Dendritic cell treated with granulocyte-macrophage colony-stimulating factor and Interleukin-4, amounts not matched to agents 40 ng/mL and 50 ng/mL, for 4 days (primary cell): ENCODE data around the gene HMGB2.

ENCODE experiments used
- H3K27ac Mint-ChIP-seq: one replicate; pipeline ENCODE4 v1.8.0; 2022; ENCODE audit warnings: mild to moderate bottlenecking, mixed read lengths
- H3K27me3 Mint-ChIP-seq: one replicate; pipeline ENCODE4 v1.8.0; 2022; ENCODE audit warnings: mild to moderate bottlenecking, mixed read lengths
- H3K36me3 Mint-ChIP-seq: one replicate; pipeline ENCODE4 v1.8.0; 2022; ENCODE audit warnings: low read depth, mixed read lengths
- H3K4me1 Mint-ChIP-seq: one replicate; pipeline ENCODE4 v1.8.0; 2022; ENCODE audit warnings: low read depth, mixed read lengths
- H3K4me3 Mint-ChIP-seq: one replicate; pipeline ENCODE4 v1.8.0; 2022; ENCODE audit warnings: mild to moderate bottlenecking, moderate library complexity, mixed read lengths
- H3K9me3 Mint-ChIP-seq: one replicate; pipeline ENCODE4 v1.8.0; 2022; ENCODE audit warnings: mixed read lengths
- intact Hi-C: fragments of 100-400 bp; cut with micrococcal nuclease; formaldehyde crosslinking; loops from one replicate; pipeline ENCODE4 v1.15.0; 2022

HMGB2 gene

DNA sequence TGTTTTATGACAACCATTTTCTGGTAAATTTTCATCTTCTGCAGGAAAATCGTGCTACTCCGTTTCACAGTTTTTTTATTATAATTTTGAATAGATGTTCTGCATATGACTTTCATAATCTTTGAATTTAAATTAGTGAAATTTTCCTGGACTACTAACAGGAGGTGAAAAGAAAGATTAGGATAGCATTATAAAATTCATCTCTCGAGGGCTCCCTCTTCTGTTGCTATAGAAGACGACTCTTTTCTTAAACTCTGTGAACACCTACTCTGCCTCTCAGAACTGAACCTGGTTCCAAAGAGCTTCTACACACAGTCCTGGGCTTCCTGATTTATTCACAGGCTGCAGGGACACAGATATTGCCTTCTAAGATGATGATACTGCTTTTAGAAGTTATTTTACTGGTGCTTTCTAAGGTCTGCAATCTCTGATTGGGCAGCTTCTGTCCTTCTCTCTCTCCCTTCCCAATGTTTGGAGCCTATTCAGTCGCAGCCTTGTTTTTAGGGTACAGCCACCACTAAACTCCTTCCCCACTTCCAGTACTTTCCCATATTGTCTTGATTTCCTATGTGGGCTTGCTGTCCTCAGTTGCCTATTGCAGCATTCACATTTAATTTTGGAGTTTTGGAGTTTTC is 26.5 kb upstream of the HMGB2 start:
- no peaks in the 10 kb centered on the region for H3K4me1 Mint-ChIP-seq
- H3K27ac Mint-ChIP-seq, result no peak overlapping the region
- H3K27me3 Mint-ChIP-seq, result no peaks in the 10 kb centered on the region
- H3K4me3 Mint-ChIP-seq, result no peak overlapping the region
- H3K9me3 Mint-ChIP-seq, result no peaks in the 10 kb centered on the region
- no peaks in the 10 kb centered on the region for H3K36me3 Mint-ChIP-seq
- intact Hi-C loops, result no loop called here

GRCh38 chr4:173357939-173358338 is 23.8 kb upstream of the HMGB2 start:
- intact Hi-C loops, result no loop called here
- no peak overlapping the region for H3K4me3 Mint-ChIP-seq
- no peaks in the 10 kb centered on the region for H3K9me3 Mint-ChIP-seq
- H3K36me3 Mint-ChIP-seq, result no peaks in the 10 kb centered on the region
- H3K27ac Mint-ChIP-seq, result no peak overlapping the region
- H3K27me3 Mint-ChIP-seq, result no peaks in the 10 kb centered on the region
- H3K4me1 Mint-ChIP-seq, result no peaks in the 10 kb centered on the region

- H3K27ac Mint-ChIP-seq, result no peak overlapping the region
These were observed 13.3 kb upstream of the HMGB2 start for GRCh38 chr4:173347467-173347866.

DNA sequence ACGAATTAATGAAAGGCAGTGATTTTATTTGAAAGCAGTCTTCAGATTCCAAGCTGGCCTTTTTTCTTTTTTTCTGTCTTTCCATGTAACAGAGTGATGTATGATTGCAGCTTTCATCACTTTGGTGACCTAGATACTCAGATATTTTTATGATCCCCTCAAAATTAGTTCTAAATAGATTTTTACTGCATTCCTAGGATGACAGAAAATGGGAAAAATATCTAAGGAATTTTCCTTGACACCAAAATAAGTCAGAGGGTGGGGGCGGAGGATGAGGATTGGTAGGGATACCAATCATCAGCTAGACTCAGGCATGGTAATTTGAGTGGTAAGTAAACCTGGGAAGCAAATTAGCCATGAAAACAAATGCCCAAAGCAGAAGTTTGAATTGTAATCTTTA is 11.9 kb upstream of the HMGB2 start:
- intact Hi-C loops, result no loop called here
- Mint-ChIP-seq H3K27me3 (no peaks in the 10 kb centered on the region), H3K27ac (no peak overlapping the region), H3K4me1 (peaks cover 10% of the 10 kb centered on the region), H3K4me3 (no peak overlapping the region), H3K9me3 (peaks cover 8% of the 10 kb centered on the region), H3K36me3 (no peaks in the 10 kb centered on the region)

More at GRCh38 chr4:173347467-173347866, 13.3 kb upstream of the HMGB2 start:
- H3K4me3 Mint-ChIP-seq, result no peak overlapping the region
- intact Hi-C loops, result no loop called here
- H3K27me3 Mint-ChIP-seq, result no peaks in the 10 kb centered on the region
- no peaks in the 10 kb centered on the region for H3K36me3 Mint-ChIP-seq
- peaks cover 8% of the 10 kb centered on the region for H3K9me3 Mint-ChIP-seq
- H3K4me1 Mint-ChIP-seq, result peaks cover 10% of the 10 kb centered on the region

- no peaks in the 10 kb centered on the region for H3K27me3 Mint-ChIP-seq
- peaks cover 5% of the 10 kb centered on the region for H3K9me3 Mint-ChIP-seq
- H3K27ac Mint-ChIP-seq, result peak overlapping the region; percentile 14
- no peaks in the 10 kb centered on the region for H3K36me3 Mint-ChIP-seq
- intact Hi-C loops, result no loop called here
- H3K4me1 Mint-ChIP-seq, result peaks cover 10% of the 10 kb centered on the region
- H3K4me3 Mint-ChIP-seq, result peak overlapping the region; percentile 41
These were observed 11.5 kb upstream of the HMGB2 start for GRCh38 chr4:173345648-173346047.

DNA sequence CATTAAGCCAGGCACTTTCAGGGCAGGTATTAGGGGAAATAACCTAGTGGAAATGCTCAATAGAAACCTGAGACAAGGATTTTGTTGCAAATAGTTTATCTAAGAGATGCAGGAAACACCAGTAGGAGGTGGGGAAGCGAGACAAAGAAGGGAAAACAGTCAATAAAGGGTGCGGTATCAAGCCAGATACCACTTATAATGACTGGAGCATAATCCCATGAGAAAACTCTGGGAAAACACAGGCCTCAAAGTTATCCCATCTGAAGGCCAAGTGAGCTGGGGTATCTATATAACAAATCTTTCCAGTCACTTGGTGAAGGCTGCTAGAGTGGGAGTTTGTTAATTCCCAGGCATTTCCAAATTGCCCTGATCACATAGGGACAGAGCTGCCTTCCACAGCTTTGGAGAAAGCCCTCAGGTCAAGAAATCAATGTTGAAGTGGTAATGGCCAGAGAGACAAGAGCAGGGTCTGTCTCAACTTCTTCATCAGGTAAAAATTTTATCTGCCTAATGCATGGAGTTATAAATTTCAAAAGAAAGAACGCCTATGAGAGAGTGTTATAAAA is 9.8 kb upstream of the HMGB2 start:
- Mint-ChIP-seq H3K9me3 (no peaks in the 10 kb centered on the region), H3K27ac (no peak overlapping the region), H3K4me1 (peaks cover 10% of the 10 kb centered on the region), H3K27me3 (no peaks in the 10 kb centered on the region), H3K36me3 (no peaks in the 10 kb centered on the region), H3K4me3 (no peak overlapping the region)
- intact Hi-C loops, result no loop called here

DNA sequence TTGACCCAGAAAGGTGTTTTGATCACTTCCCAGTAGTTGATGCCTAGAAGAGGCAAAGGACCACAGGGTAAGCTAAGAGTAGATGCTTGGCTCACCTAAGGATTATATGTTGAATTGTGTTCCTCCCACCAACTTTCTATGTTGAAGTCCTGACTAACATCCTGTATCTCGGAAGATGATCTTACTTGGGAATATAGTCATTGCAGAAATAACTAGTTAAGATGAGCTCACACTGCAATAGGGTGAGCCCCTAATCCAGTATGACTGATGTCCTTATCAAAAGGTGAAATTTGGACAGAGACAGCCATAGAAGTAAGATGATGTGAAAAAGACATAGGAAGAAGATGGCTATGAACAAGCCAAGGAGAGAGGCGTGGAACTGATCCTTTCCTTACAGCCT is 3.3 kb upstream of the HMGB2 start:
- H3K27ac Mint-ChIP-seq, result no peak overlapping the region
- H3K36me3 Mint-ChIP-seq, result peaks cover 20% of the 10 kb centered on the region
- intact Hi-C loops, result no loop called here
- H3K4me3 Mint-ChIP-seq, result no peak overlapping the region
- no peaks in the 10 kb centered on the region for H3K27me3 Mint-ChIP-seq
- H3K4me1 Mint-ChIP-seq, result peaks cover 20% of the 10 kb centered on the region
- no peaks in the 10 kb centered on the region for H3K9me3 Mint-ChIP-seq

DNA sequence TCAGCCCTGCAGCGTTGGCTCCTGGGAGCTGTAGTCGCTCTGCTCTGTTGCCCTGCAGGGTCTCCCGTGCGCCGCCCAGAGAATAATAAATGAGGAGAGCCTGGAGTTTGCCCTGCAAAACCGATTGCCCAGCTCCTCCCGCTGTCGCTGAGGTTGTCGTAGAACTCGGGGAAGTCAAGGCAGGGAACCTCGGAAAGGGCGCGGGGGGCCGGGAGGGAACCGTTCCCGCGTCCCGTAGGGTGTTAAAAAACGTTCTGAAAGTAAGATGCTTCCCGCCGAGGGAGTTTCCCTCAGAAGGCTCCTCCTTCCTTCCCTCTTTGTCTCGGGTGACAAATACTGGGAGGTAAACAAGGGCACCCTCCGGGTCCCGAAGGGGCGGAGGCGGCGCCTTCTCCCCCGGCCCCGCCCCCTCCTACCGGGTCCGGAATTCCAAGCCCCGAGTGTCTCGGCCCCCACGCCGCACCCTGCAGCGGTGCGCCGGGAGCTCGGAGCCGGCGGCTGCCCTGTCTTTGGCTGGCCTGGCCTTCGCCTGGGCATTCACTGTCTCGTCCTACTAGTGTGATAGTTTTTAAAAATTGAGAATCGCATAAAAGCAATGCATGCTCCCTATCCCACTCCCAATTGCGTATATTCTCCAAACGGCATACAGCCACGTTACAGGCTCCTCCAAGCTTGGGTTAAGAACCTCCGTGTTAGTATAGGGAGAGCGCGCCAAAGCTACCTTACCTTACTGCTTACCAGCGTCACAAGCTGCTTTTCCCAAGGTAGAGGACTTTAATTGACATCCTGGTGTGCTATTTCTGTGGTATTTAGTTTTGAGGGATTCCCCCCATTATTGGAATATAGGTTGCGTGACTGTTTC is 964 bp upstream of the HMGB2 start:
- Mint-ChIP-seq H3K4me1 (peaks cover 26% of the 10 kb centered on the region), H3K9me3 (no peaks in the 10 kb centered on the region), H3K4me3 (peak overlapping the region; percentile 99), H3K27me3 (no peaks in the 10 kb centered on the region), H3K27ac (peak overlapping the region; percentile 100), H3K36me3 (peaks cover 27% of the 10 kb centered on the region)
- intact Hi-C loops, result loop anchor here (1.0 kb wide), 1 partner anchor 35 kb away; the partner anchor contains the start of gene SAP30

- H3K4me1 Mint-ChIP-seq, result peaks cover 26% of the 10 kb centered on the region
- H3K9me3 Mint-ChIP-seq, result no peaks in the 10 kb centered on the region
- peak overlapping the region; percentile 99 for H3K4me3 Mint-ChIP-seq
- H3K36me3 Mint-ChIP-seq, result peaks cover 27% of the 10 kb centered on the region
- H3K27ac Mint-ChIP-seq, result peak overlapping the region; percentile 100
- intact Hi-C loops, result loop anchor here (1.0 kb wide), 1 partner anchor 37 kb away; the partner anchor contains the start of gene SAP30
- H3K27me3 Mint-ChIP-seq, result no peaks in the 10 kb centered on the region
These were observed 487 bp downstream of the HMGB2 start for GRCh38 chr4:173333658-173334084.

DNA sequence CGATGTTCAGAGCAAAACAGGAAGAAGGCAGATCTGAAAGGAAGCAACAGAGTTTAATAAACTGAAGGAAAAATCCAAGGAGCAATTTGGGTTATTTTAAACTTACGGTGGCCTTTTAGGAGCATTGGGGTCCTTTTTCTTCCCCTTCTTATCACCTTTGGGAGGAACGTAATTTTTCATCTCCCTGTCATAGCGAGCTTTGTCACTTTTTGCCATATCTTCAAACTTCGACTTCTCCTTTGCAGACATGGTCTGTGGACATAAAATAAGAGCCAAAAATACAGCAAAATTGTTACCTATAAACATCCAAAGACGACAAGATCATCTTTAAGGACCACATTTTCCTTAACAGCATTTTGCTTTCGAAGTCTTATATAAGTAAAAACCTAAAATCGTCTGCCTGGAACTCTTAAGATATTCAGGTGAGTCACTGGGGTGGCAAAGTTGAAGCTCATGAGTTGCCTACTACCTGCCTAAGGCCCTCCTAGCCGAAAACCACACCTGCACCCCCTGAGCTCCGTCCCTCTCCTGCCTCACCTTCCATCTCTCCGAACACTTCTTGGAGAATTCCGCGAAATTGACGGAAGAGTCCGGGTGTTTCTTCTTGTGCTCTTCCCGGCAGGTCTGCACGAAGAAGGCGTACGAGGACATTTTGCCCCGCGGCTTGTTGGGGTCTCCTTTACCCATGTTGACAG is 1.0 kb downstream of the HMGB2 start:
- H3K4me1 Mint-ChIP-seq, result peaks cover 26% of the 10 kb centered on the region
- H3K36me3 Mint-ChIP-seq, result peaks cover 27% of the 10 kb centered on the region
- no peaks in the 10 kb centered on the region for H3K9me3 Mint-ChIP-seq
- H3K27ac Mint-ChIP-seq, result peak overlapping the region; percentile 100
- H3K4me3 Mint-ChIP-seq, result peak overlapping the region; percentile 99
- intact Hi-C loops, result no loop called here
- no peaks in the 10 kb centered on the region for H3K27me3 Mint-ChIP-seq

DNA sequence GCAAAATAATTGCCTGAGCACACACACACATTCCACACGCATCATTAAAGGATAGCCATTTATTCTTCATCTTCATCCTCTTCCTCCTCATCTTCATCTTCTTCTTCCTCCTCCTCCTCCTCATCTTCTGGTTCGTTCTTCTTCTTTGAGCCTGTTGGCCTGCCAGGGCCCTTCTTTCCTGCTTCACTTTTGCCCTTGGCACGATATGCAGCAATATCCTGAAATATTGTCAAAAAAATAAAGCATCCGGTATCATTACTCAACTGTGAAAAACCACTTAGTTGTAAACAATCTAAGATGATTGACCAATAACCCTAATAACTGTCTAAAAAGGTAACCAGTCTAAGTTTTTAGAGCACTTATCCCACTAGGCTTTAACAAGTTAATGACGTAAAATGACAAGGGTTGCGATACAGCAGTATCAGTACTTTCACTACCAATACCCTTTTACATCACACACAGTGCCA is 2.1 kb downstream of the HMGB2 start:
- peaks cover 27% of the 10 kb centered on the region for H3K36me3 Mint-ChIP-seq
- peak overlapping the region; percentile 41 for H3K27ac Mint-ChIP-seq
- no peaks in the 10 kb centered on the region for H3K9me3 Mint-ChIP-seq
- intact Hi-C loops, result no loop called here
- H3K27me3 Mint-ChIP-seq, result no peaks in the 10 kb centered on the region
- H3K4me1 Mint-ChIP-seq, result peaks cover 26% of the 10 kb centered on the region
- no peak overlapping the region for H3K4me3 Mint-ChIP-seq

DNA sequence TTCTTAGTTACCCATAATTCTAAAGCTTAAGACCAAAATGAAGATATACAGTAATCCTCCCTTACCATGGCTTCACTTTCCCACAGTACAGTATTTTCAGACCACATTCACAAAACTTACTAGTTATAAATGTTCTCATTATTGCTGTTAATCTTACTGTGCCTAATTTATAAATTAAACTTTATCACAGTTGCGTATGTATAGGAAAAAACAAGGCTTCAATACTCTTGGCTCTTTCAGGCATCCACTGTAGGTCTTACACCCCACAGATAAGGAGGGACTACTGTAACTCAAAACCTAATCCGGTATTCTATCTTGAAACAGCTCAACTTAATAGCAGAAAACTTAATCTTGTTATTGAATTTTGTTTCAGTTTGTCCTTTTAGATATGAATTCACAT is 3.6 kb downstream of the HMGB2 start:
- peaks cover 27% of the 10 kb centered on the region for H3K36me3 Mint-ChIP-seq
- H3K27me3 Mint-ChIP-seq, result no peaks in the 10 kb centered on the region
- intact Hi-C loops, result no loop called here
- H3K9me3 Mint-ChIP-seq, result no peaks in the 10 kb centered on the region
- H3K27ac Mint-ChIP-seq, result no peak overlapping the region
- H3K4me1 Mint-ChIP-seq, result peaks cover 20% of the 10 kb centered on the region
- no peak overlapping the region for H3K4me3 Mint-ChIP-seq

GRCh38 chr4:173328236-173328901 is 5.8 kb downstream of the HMGB2 start:
- H3K4me1 Mint-ChIP-seq, result peaks cover 15% of the 10 kb centered on the region
- no peak overlapping the region for H3K27ac Mint-ChIP-seq
- peaks cover 16% of the 10 kb centered on the region for H3K36me3 Mint-ChIP-seq
- H3K9me3 Mint-ChIP-seq, result no peaks in the 10 kb centered on the region
- no peaks in the 10 kb centered on the region for H3K27me3 Mint-ChIP-seq
- H3K4me3 Mint-ChIP-seq, result no peak overlapping the region
- intact Hi-C loops, result no loop called here
